ENCODE data around the gene RSPH1. TPM values are rescaled to one million over a fixed set of nuclear protein-coding genes. Genes with fewer than 3 reads are reported as not detected.

Gene RSPH1
- polyA plus RNA-seq, 2 of the 4 experiments (the other 2 are of a cell fraction), result 0.71 to 0.85 TPM

DNA sequence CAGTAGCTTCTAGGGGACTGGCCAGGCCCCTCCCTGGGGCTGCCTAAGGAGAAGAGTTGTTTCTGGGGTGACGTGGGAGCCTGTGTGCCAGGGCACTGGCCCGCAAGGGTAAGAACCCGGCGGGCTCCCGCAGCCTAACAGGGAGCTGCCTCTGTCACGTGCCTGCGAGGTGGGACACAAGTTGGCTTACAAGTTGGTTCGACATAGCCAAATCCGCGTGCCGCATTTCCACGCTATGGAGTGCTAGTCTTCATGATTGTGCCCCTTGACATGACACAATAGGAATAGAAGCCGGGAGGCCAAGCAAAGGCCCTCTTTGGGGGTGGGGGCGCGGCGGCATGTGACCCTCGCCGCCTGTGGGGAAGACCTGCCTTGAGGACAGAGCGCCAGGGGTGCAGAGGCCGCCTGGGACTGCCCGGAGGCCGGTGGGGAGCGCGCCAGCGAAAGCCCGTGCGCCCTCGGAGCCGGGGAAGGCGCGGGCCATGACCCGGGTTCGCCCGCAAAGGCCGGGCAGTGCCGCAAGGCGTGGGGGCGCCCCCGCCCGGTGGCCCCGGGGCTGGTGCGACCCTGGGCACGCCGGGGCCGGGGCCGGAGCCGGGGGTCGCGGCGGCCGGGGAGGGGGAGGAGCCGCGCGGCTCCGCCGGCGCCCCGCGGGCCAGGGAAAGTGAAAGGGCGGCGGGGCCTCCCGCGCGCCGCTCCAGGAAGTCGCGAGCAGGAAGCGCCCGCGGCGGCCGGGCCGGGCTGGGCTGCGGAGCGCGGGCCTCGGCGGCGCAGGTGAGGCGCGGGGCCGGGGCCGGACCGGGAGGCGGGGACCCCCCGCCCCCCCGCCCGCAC, 17.3 kb upstream of the RSPH1 start, which contains the start of gene SLC37A1:
Gene SLC37A1, plus strand, starts transcription at position 702 of the 834 bp plus-strand sequence. CDS start 4,603 bp downstream, outside the sequence.
- POLR2A ChIA-PET, result no interaction called here

DNA sequence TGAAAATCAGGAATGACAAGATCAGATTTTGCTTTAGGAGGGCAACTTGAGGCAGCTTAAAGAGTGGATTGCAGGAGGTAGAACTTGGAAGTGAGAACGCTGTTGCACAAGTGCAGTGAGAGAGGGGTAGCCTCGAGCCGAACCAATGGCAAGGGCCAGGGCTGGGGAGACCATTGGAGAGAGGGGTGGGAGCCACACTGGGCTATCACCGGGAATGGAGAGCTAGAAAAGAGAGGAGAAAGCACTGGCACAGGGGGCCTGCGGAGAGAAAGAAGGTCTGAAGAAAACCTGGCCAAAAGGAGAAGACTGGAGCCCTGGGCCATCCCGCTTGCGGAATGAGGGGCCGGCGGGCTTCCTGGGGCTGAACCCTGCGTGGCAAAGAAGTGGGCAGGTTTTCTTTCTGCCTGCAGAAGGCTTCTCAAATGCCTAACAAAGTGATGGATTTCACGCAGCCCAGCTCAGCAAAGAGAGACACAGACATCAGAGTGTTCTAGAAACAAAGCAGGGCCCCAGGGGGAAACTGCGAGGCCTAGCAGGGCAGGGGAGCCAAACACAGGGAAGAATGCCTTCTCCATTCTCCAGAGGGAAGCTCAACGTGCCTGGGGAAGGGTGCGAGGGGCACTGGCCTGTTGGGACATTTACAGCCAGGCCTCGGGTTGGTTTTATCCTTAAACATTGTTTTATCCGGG, 16.5 kb upstream of the RSPH1 start:
- ChIA-PET CTCF (no interaction called here), POLR2A (no interaction called here)
- no peak for FAIRE-seq
- Histone ChIP-seq H3K9me3 (no peaks in the 10 kb centered on the region), H3K4me1 (peaks cover 17% of the 10 kb centered on the region), H3K4me3 (no peak overlapping the region), H3K27ac (no peak overlapping the region), H3K4me2 (no peak overlapping the region)
- no peak for DNase-seq (ENCODE audit: low read depth in 1 of 2, low spot score in 1 of 2)
- 90% methylated on average over 16 of the region's 16 CpGs for WGBS (ENCODE audit: missing lambda C conversion rate)
- ATAC-seq, result no peak
- TF ChIP-seq, protein P1, sequence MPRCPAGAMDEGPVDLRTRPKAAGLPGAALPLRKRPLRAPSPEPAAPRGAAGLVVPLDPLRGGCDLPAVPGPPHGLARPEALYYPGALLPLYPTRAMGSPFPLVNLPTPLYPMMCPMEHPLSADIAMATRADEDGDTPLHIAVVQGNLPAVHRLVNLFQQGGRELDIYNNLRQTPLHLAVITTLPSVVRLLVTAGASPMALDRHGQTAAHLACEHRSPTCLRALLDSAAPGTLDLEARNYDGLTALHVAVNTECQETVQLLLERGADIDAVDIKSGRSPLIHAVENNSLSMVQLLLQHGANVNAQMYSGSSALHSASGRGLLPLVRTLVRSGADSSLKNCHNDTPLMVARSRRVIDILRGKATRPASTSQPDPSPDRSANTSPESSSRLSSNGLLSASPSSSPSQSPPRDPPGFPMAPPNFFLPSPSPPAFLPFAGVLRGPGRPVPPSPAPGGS (IDR thresholded peaks at IDR 0.05), result no peak
- TF ChIP-seq CHD4 (IDR thresholded peaks at IDR 0.05; ENCODE audit: borderline replicate concordance), result no peak
- TF ChIP-seq EHMT2 (IDR thresholded peaks at IDR 0.05; ENCODE audit: low read depth), result no peak
- no peak for TF ChIP-seq KDM5A (IDR thresholded peaks at IDR 0.05)
- no peak for TF ChIP-seq HOXA7 (CRISPR knock-in tag; IDR thresholded peaks at IDR 0.05)
- TF ChIP-seq CBX8 (IDR thresholded peaks at IDR 0.05), result no peak
- TF ChIP-seq FOXS1 (CRISPR knock-in tag; IDR thresholded peaks at IDR 0.05), result no peak
- no peak for TF ChIP-seq ATOH8 (CRISPR knock-in tag; IDR thresholded peaks at IDR 0.05; ENCODE audit: low read depth)
- TF ChIP-seq FOSL2 (IDR thresholded peaks at IDR 0.05), result no peak
- no peak for TF ChIP-seq FOSL2 (CRISPR knock-in tag; IDR thresholded peaks at IDR 0.05)

More for the DNA sequence above, 17.3 kb upstream of the RSPH1 start, which contains the start of gene SLC37A1:
- CTCF ChIA-PET, result interaction anchor here (1.1 kb wide), 1 partner anchor 22 kb away, joined by 3 read pairs; no protein-coding TSS in a partner anchor
- ATAC-seq (peak; percentile 57 to 61), FAIRE-seq (no peak), DNase-seq (ENCODE audit: low read depth in 1 of 2, low spot score in 1 of 2) (peak in 1 of 2 experiments; percentile 6)
- peak within 1 kb of the TSS; percentile 81 for H3K4me2 ChIP-seq
- peak within 1 kb of the TSS; percentile 64 to 93 for H3K27ac ChIP-seq
- no peak for TF ChIP-seq CHD4 (IDR thresholded peaks at IDR 0.05; ENCODE audit: borderline replicate concordance)
- no peak for TF ChIP-seq EP300 (IDR thresholded peaks at IDR 0.05)
- TF ChIP-seq, protein P2, sequence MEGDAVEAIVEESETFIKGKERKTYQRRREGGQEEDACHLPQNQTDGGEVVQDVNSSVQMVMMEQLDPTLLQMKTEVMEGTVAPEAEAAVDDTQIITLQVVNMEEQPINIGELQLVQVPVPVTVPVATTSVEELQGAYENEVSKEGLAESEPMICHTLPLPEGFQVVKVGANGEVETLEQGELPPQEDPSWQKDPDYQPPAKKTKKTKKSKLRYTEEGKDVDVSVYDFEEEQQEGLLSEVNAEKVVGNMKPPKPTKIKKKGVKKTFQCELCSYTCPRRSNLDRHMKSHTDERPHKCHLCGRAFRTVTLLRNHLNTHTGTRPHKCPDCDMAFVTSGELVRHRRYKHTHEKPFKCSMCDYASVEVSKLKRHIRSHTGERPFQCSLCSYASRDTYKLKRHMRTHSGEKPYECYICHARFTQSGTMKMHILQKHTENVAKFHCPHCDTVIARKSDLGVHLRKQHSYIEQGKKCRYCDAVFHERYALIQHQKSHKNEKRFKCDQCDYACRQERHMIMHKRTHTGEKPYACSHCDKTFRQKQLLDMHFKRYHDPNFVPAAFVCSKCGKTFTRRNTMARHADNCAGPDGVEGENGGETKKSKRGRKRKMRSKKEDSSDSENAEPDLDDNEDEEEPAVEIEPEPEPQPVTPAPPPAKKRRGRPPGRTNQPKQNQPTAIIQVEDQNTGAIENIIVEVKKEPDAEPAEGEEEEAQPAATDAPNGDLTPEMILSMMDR (IDR thresholded peaks at IDR 0.05), result peak; percentile 36; the same call in 2 of the 3 replicates
- TF ChIP-seq POLR2A (IDR thresholded peaks at IDR 0.05; ENCODE audit: low read length), result 0 out of 2 replicates have a peak, but pooled peaks have one; percentile 9
- TF ChIP-seq SREBF2 (IDR thresholded peaks at IDR 0.05), result no peak
- TF ChIP-seq MAFK (IDR thresholded peaks at IDR 0.05; ENCODE audit: partially characterized antibody), result no peak
- 89% methylated on average over 10 of the region's 88 CpGs for WGBS (ENCODE audit: missing lambda C conversion rate)
- no peaks in the 10 kb centered on the region for H3K9me3 ChIP-seq
- peaks cover 25% of the 10 kb centered on the region for H3K4me1 ChIP-seq
- H3K4me3 ChIP-seq, result peak within 1 kb of the TSS; percentile 50

GRCh38 chr21:42509244-42509643, 13.2 kb upstream of the RSPH1 start:
- Histone ChIP-seq H3K4me2 (no peak overlapping the region), H3K27ac (no peak overlapping the region), H3K9me3 (no peaks in the 10 kb centered on the region), H3K4me3 (no peak overlapping the region), H3K4me1 (no peaks in the 10 kb centered on the region)
- DNase-seq (ENCODE audit: low read depth in 1 of 2, low spot score in 1 of 2), result no peak
- ChIA-PET POLR2A (no interaction called here), CTCF (interaction anchor here (1.0 to 1.3 kb wide), 2 partner anchors 10 to 13 kb away, joined by 3 read pairs; partner anchors contain the start of gene RSPH1)
- TF ChIP-seq MAZ (IDR thresholded peaks at IDR 0.05; ENCODE audit: borderline replicate concordance, low read depth, low read length) (no peak), ATOH8 (CRISPR knock-in tag; IDR thresholded peaks at IDR 0.05; ENCODE audit: low read depth) (no peak), RAD21 (conservative IDR thresholded peaks at IDR 0.05 in 1 of 2, IDR thresholded peaks at IDR 0.05 in 1 of 2) (no peak)
- 79% methylated on average over 11 of the region's 11 CpGs for WGBS (ENCODE audit: missing lambda C conversion rate)
- no peak for FAIRE-seq
- no peak for ATAC-seq
